ENCODE results near the gene SLAMF7.

GRCh38 chr1:160708801-160709200 is 30.2 kb upstream of the SLAMF7 start:
- TF ChIP-seq, protein P1, sequence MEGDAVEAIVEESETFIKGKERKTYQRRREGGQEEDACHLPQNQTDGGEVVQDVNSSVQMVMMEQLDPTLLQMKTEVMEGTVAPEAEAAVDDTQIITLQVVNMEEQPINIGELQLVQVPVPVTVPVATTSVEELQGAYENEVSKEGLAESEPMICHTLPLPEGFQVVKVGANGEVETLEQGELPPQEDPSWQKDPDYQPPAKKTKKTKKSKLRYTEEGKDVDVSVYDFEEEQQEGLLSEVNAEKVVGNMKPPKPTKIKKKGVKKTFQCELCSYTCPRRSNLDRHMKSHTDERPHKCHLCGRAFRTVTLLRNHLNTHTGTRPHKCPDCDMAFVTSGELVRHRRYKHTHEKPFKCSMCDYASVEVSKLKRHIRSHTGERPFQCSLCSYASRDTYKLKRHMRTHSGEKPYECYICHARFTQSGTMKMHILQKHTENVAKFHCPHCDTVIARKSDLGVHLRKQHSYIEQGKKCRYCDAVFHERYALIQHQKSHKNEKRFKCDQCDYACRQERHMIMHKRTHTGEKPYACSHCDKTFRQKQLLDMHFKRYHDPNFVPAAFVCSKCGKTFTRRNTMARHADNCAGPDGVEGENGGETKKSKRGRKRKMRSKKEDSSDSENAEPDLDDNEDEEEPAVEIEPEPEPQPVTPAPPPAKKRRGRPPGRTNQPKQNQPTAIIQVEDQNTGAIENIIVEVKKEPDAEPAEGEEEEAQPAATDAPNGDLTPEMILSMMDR (IDR thresholded peaks at IDR 0.05; ENCODE audit: low read depth, low read length, missing input control): no peak
- no peak for TF ChIP-seq RXRA (IDR thresholded peaks at IDR 0.05)

All from liver (tissue), 3 donors.